SKM-1 treated with dmso at 0.1 percent for 144 hours (cell line): ENCODE measurements around the gene SPTBN1.

Experiments
- DNase-seq: peaks from one replicate; lab custom pipeline; 2025; ENCODE audit not compliant: unreplicated experiment; lab: John Stamatoyannopoulos, UW

Gene SPTBN1

GRCh38 chr2:54646170-54646927, 190.2 kb downstream of the SPTBN1 start:
- DNase-seq: no peak

GRCh38 chr2:54648256-54648655, 192.1 kb downstream of the SPTBN1 start:
- DNase-seq: no peak

- no peak for DNase-seq
Observed at GRCh38 chr2:54649191-54649590, 193.1 kb downstream of the SPTBN1 start.

GRCh38 chr2:54649633-54650032, 193.5 kb downstream of the SPTBN1 start:
- DNase-seq: no peak

GRCh38 chr2:54650612-54651011, 194.5 kb downstream of the SPTBN1 start:
- no peak for DNase-seq

GRCh38 chr2:54651291-54651690, 195.2 kb downstream of the SPTBN1 start:
- DNase-seq: no peak

GRCh38 chr2:54652540-54652939, 196.4 kb downstream of the SPTBN1 start:
- DNase-seq: no peak

- no peak for DNase-seq
Observed at GRCh38 chr2:54653572-54654204, 197.6 kb downstream of the SPTBN1 start.

- no peak for DNase-seq
Observed at GRCh38 chr2:54655046-54655809, 199.1 kb downstream of the SPTBN1 start.

GRCh38 chr2:54656863-54657262, 200.7 kb downstream of the SPTBN1 start:
- no peak for DNase-seq

GRCh38 chr2:54657664-54658083, 201.5 kb downstream of the SPTBN1 start:
- peak; percentile 28 for DNase-seq

- no peak for DNase-seq
Observed at GRCh38 chr2:54658564-54659071, 202.5 kb downstream of the SPTBN1 start.

- DNase-seq: no peak
Observed at GRCh38 chr2:54659527-54659926, 203.4 kb downstream of the SPTBN1 start.

- no peak for DNase-seq
Observed at GRCh38 chr2:54660752-54661151, 204.6 kb downstream of the SPTBN1 start.

- DNase-seq: no peak
Observed at GRCh38 chr2:54663424-54664030, 207.4 kb downstream of the SPTBN1 start.

- DNase-seq: no peak
Observed at GRCh38 chr2:54664238-54664786, 208.2 kb downstream of the SPTBN1 start.

- peak; percentile 37 for DNase-seq
Observed at GRCh38 chr2:54665436-54665856, 209.3 kb downstream of the SPTBN1 start.

- no peak for DNase-seq
Observed at GRCh38 chr2:54666131-54666633, 210.1 kb downstream of the SPTBN1 start.

- DNase-seq: no peak
Observed at GRCh38 chr2:54666634-54667265, 210.6 kb downstream of the SPTBN1 start.

- no peak for DNase-seq
Observed at GRCh38 chr2:54667266-54667639, 211.1 kb downstream of the SPTBN1 start.
